ENCODE results near the gene POLR2J.

The POLR2J gene

DNA sequence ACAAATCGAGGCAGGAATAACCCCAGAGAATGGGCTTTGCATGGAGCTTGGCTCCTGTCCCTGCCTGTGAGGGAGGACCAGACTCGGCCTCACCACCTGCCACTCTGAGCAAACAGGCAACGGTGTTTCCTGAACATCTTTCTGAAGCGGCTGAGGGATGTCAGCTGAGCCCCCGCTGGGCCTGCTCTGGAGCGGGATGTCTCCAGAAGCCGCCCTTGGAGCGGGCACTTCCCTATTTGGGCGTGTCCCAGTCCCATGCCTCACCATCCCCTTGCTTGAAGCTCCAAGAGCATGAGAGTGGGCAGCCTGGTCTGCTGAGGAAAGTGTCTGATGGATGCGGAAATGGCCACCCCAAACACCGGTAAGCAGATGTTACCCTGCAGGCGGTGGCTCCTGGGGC, 24.3 kb downstream of the POLR2J start:
- Histone ChIP-seq H3K27ac (ENCODE audit: low read depth, low read length) (no peak overlapping the region), H3K27me3 (ENCODE audit: control insufficient read depth, insufficient read depth, low read length) (no peaks in the 10 kb centered on the region), H3K4me1 (ENCODE audit: control insufficient read depth, insufficient read depth, low read length) (no peaks in the 10 kb centered on the region), H3K36me3 (ENCODE audit: control insufficient read depth, insufficient read depth, low read length) (peaks cover 12% of the 10 kb centered on the region), H3K4me3 (ENCODE audit: low read length) (no peak overlapping the region), H3K9ac (ENCODE audit: low read length) (no peak overlapping the region)

- Histone ChIP-seq H3K27me3 (ENCODE audit: control insufficient read depth, insufficient read depth, low read length) (no peaks in the 10 kb centered on the region), H3K36me3 (ENCODE audit: control insufficient read depth, insufficient read depth, low read length) (peaks cover 12% of the 10 kb centered on the region), H3K9ac (ENCODE audit: low read length) (no peak overlapping the region), H3K4me3 (ENCODE audit: low read length) (no peak overlapping the region), H3K4me1 (ENCODE audit: control insufficient read depth, insufficient read depth, low read length) (no peaks in the 10 kb centered on the region), H3K27ac (ENCODE audit: low read depth, low read length) (no peak overlapping the region)
These were observed 25.4 kb downstream of the POLR2J start for GRCh38 chr7:102453319-102453718.

DNA sequence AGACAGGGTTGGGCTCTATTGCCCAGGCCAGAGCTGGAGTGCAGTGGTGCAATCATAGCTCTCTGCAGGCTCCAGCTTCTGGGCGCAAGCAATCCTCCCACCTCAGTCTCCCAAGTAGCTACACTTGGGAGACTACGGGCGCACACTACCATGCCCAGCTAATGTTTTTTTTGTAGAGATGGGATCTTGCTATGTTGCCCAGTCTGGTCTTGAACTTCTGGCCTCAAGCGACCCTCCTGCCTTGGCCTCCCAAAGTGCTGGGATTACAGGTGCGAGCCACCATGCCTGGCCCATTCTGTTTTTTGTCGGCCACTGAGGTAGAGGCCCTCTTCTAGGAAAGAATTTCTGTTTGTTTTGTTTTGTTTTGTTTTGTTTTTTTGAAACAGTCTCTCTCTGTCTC, 26.3 kb downstream of the POLR2J start:
- Histone ChIP-seq H3K4me1 (ENCODE audit: control insufficient read depth, insufficient read depth, low read length) (no peaks in the 10 kb centered on the region), H3K9ac (ENCODE audit: low read length) (no peak overlapping the region), H3K27ac (ENCODE audit: low read depth, low read length) (no peak overlapping the region), H3K27me3 (ENCODE audit: control insufficient read depth, insufficient read depth, low read length) (no peaks in the 10 kb centered on the region), H3K4me3 (ENCODE audit: low read length) (no peak overlapping the region), H3K36me3 (ENCODE audit: control insufficient read depth, insufficient read depth, low read length) (peaks cover 5% of the 10 kb centered on the region)

- Histone ChIP-seq H3K27ac (ENCODE audit: low read depth, low read length) (no peak overlapping the region), H3K4me3 (ENCODE audit: low read length) (no peak overlapping the region), H3K9ac (ENCODE audit: low read length) (no peak overlapping the region), H3K4me1 (ENCODE audit: control insufficient read depth, insufficient read depth, low read length) (no peaks in the 10 kb centered on the region), H3K36me3 (ENCODE audit: control insufficient read depth, insufficient read depth, low read length) (no peaks in the 10 kb centered on the region), H3K27me3 (ENCODE audit: control insufficient read depth, insufficient read depth, low read length) (no peaks in the 10 kb centered on the region)
These were observed 27.2 kb downstream of the POLR2J start for GRCh38 chr7:102451371-102452054.

DNA sequence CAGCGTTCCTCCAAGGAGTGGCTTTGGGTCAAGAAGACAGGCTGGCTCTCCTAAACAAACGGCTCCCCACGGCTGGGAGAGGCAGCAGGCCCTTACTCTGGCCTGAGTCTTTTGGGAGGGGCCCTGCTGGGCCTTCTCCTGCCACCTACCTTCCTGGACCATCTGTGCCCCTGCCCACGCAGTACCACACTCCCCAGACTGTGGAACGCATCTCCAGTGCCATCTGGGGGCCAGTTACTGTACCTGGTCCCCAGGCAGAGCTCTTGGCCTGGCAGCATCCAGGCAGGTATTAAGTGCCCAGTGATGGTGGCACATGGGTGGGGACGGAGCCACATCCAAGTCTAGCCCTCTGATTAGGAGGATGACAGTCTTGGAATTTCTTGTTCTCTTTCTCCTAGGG, 28.5 kb downstream of the POLR2J start:
- Histone ChIP-seq H3K27ac (ENCODE audit: low read depth, low read length) (no peak overlapping the region), H3K36me3 (ENCODE audit: control insufficient read depth, insufficient read depth, low read length) (no peaks in the 10 kb centered on the region), H3K9ac (ENCODE audit: low read length) (no peak overlapping the region), H3K4me1 (ENCODE audit: control insufficient read depth, insufficient read depth, low read length) (no peaks in the 10 kb centered on the region), H3K27me3 (ENCODE audit: control insufficient read depth, insufficient read depth, low read length) (no peaks in the 10 kb centered on the region), H3K4me3 (ENCODE audit: low read length) (no peak overlapping the region)

GRCh38 chr7:102449136-102449535, 29.6 kb downstream of the POLR2J start:
- Histone ChIP-seq H3K27me3 (ENCODE audit: control insufficient read depth, insufficient read depth, low read length) (no peaks in the 10 kb centered on the region), H3K4me1 (ENCODE audit: control insufficient read depth, insufficient read depth, low read length) (no peaks in the 10 kb centered on the region), H3K27ac (ENCODE audit: low read depth, low read length) (no peak overlapping the region), H3K4me3 (ENCODE audit: low read length) (no peak overlapping the region), H3K36me3 (ENCODE audit: control insufficient read depth, insufficient read depth, low read length) (no peaks in the 10 kb centered on the region), H3K9ac (ENCODE audit: low read length) (no peak overlapping the region)

GRCh38 chr7:102447311-102447710, 31.4 kb downstream of the POLR2J start:
- Histone ChIP-seq H3K27ac (ENCODE audit: low read depth, low read length) (no peak overlapping the region), H3K4me3 (ENCODE audit: low read length) (no peak overlapping the region), H3K36me3 (ENCODE audit: control insufficient read depth, insufficient read depth, low read length) (no peaks in the 10 kb centered on the region), H3K27me3 (ENCODE audit: control insufficient read depth, insufficient read depth, low read length) (no peaks in the 10 kb centered on the region), H3K4me1 (ENCODE audit: control insufficient read depth, insufficient read depth, low read length) (no peaks in the 10 kb centered on the region), H3K9ac (ENCODE audit: low read length) (no peak overlapping the region)

GRCh38 chr7:102446387-102447156, 32.1 kb downstream of the POLR2J start:
- H3K4me1 ChIP-seq (ENCODE audit: control insufficient read depth, insufficient read depth, low read length), result no peaks in the 10 kb centered on the region
- no peak overlapping the region for H3K9ac ChIP-seq (ENCODE audit: low read length)
- no peak overlapping the region for H3K4me3 ChIP-seq (ENCODE audit: low read length)
- H3K36me3 ChIP-seq (ENCODE audit: control insufficient read depth, insufficient read depth, low read length), result no peaks in the 10 kb centered on the region
- H3K27me3 ChIP-seq (ENCODE audit: control insufficient read depth, insufficient read depth, low read length), result no peaks in the 10 kb centered on the region
- H3K27ac ChIP-seq (ENCODE audit: low read depth, low read length), result no peak overlapping the region

DNA sequence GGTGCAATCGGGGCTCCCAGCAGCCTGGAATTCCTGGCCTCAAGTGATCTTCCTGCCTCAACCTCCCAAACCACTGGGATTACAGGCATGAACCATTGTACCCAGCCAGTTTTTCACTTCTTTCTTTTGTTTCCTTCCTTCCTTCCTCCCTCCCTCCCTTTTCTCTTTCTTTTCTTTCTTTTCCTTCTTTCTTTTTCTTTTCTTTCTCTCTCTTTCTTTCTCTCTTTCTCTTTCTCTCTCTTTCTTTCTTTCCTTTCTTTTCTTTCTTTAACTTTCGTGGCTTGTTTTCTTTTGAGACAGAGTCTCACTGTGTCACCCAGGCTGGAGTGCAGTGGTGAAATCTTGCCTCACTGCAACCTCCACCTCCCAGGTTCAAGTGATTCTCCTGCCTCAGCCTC, 33.0 kb downstream of the POLR2J start:
- H3K4me3 ChIP-seq (ENCODE audit: low read length), result no peak overlapping the region
- no peaks in the 10 kb centered on the region for H3K27me3 ChIP-seq (ENCODE audit: control insufficient read depth, insufficient read depth, low read length)
- H3K27ac ChIP-seq (ENCODE audit: low read depth, low read length), result no peak overlapping the region
- H3K36me3 ChIP-seq (ENCODE audit: control insufficient read depth, insufficient read depth, low read length), result no peaks in the 10 kb centered on the region
- no peak overlapping the region for H3K9ac ChIP-seq (ENCODE audit: low read length)
- no peaks in the 10 kb centered on the region for H3K4me1 ChIP-seq (ENCODE audit: control insufficient read depth, insufficient read depth, low read length)

DNA sequence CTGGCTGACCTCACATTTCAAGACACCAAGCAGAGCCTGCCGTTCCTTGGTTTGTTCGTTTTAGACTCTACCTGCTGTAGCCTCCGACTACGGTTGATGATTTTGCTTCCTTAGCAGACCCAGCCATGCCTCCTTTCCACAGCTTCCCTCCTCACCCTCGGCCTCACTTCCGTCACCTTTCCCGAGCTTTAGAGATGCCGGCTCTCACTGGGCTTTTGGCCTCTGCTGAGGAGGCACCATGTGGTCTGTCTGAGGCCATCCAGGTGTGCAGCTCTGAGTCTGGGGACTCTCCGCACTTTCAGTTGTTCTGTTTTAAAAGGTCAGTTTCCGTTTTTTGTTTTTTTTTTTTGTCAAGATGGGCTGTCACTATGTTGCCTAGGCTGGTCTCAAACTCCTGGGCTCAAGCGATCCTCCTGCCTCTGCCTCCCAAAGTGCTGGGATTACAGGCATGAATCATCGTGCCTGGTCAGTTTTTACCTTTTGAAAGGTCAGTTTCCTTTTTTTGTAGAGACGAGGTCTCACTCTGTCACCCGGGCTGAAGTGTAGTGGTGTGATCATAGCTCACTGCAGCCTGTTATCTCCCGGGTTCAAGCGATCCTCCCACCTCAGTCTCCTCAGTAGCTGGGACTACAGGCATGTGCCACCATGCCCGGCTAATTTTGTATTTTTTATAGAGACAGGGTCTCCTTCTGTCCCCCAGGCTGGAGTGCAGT, 33.6 kb downstream of the POLR2J start:
- H3K27ac ChIP-seq (ENCODE audit: low read depth, low read length), result no peak overlapping the region
- H3K36me3 ChIP-seq (ENCODE audit: control insufficient read depth, insufficient read depth, low read length), result no peaks in the 10 kb centered on the region
- no peak overlapping the region for H3K9ac ChIP-seq (ENCODE audit: low read length)
- H3K27me3 ChIP-seq (ENCODE audit: control insufficient read depth, insufficient read depth, low read length), result no peaks in the 10 kb centered on the region
- no peaks in the 10 kb centered on the region for H3K4me1 ChIP-seq (ENCODE audit: control insufficient read depth, insufficient read depth, low read length)
- H3K4me3 ChIP-seq (ENCODE audit: low read length), result no peak overlapping the region

DNA sequence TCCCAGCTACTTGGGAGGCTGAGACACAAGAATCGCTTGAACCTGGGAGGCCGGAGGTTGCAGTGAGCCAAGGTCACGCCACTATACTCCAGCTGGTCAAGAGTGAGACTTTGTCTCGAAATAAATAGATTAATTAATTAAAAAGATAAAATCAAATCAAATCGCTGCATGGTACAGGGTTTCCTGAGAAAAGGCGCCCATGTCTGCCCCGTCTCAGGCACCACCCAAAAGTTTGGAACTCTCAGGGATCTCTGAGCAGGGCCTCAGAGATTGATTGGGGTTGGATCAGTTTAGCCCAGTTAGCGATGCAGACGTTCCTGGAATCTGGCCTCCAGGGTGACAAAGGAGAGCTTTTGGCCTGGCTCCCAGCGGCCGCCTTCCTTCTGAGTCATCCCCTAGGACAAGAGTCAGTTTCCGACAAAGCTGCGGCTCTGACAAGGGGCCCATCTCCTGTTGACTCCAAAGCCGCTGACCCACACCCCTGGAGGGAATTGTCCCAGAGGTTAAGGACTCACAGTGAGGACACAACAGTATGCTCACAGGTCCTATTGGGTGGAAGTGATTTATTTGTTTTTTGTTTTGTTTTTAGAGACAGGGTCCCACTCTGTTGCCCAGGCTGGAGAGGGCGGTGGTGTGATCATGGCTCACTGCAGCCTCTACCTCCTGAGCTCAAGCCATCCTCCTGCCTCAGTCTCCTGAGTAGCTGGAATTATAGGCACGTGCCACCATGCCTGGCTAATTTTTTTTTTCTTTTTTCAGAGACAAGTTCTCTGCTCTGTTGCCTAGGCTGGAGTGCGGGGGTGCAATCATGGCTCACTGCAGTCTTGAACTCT, 38.5 kb downstream of the POLR2J start:
- no peak overlapping the region for H3K9ac ChIP-seq (ENCODE audit: low read length)
- H3K4me3 ChIP-seq (ENCODE audit: low read length), result no peak overlapping the region
- H3K4me1 ChIP-seq (ENCODE audit: control insufficient read depth, insufficient read depth, low read length), result no peaks in the 10 kb centered on the region
- no peaks in the 10 kb centered on the region for H3K36me3 ChIP-seq (ENCODE audit: control insufficient read depth, insufficient read depth, low read length)
- no peaks in the 10 kb centered on the region for H3K27me3 ChIP-seq (ENCODE audit: control insufficient read depth, insufficient read depth, low read length)
- no peak overlapping the region for H3K27ac ChIP-seq (ENCODE audit: low read depth, low read length)

GRCh38 chr7:102436118-102436517, 42.6 kb downstream of the POLR2J start:
- Histone ChIP-seq H3K27ac (ENCODE audit: low read depth, low read length) (no peak overlapping the region), H3K9ac (ENCODE audit: low read length) (no peak overlapping the region), H3K4me3 (ENCODE audit: low read length) (no peak overlapping the region), H3K4me1 (ENCODE audit: control insufficient read depth, insufficient read depth, low read length) (no peaks in the 10 kb centered on the region), H3K27me3 (ENCODE audit: control insufficient read depth, insufficient read depth, low read length) (no peaks in the 10 kb centered on the region), H3K36me3 (ENCODE audit: control insufficient read depth, insufficient read depth, low read length) (no peaks in the 10 kb centered on the region)

All from rectal smooth muscle tissue (tissue), 1 donor.